ENCODE measurements around the gene NKTR.
A peak's percentile ranks its signal among the peaks of the same experiment; 100 is the strongest.

GRCh38 chr3:42581709-42582473 lies 18.6 kb upstream of the NKTR start, which contains the start of gene SEC22C:
- peak; percentile 45; the same call in 1 of the 2 replicates for TF ChIP-seq CTCF (IDR thresholded peaks at IDR 0.05)
- TF ChIP-seq ZFX (IDR thresholded peaks at IDR 0.05; ENCODE audit: borderline replicate concordance): no peak
